BJ (cell line): ENCODE data around the gene ASMTL. TPM values are rescaled to one million over a fixed set of nuclear protein-coding genes. Genes with fewer than 3 reads are reported as not detected.

ENCODE experiments used
- CTCF ChIA-PET: fragments of 350-600 bp; formaldehyde crosslinking; extraction: SDS; loops from one replicate; lab custom pipeline; 2021; ENCODE audit warnings: antibody characterized with exemption, inconsistent platforms; lab: Yijun Ruan, JAX
- POLR2A ChIA-PET: fragments of 300-600 bp; sonication (Branson Sonifier 250); formaldehyde crosslinking; extraction: SDS; loops from one replicate; lab custom pipeline; 2021; ENCODE audit warnings: antibody characterized with exemption; lab: Charles Lee
- DNase-seq: peaks from one replicate; pipeline ENCODE4 v3.0.0-alpha.2; 2011; ENCODE audit warnings: low read depth
- H3K27me3 ChIP-seq: 2 replicates; pipeline ENCODE4 v1.6.0; 2011; ENCODE audit warnings: low read length; ENCODE audit not compliant: control insufficient read depth, insufficient read depth
- H3K36me3 ChIP-seq: 2 replicates; pipeline ENCODE4 v1.5.1; 2011; ENCODE audit warnings: low read length; ENCODE audit not compliant: control insufficient read depth, insufficient read depth
- H3K4me3 ChIP-seq: 2 replicates; pipeline ENCODE4 v1.5.1; 2011; ENCODE audit warnings: low read depth, mild to moderate bottlenecking, control low read depth, low read length
- polyA plus RNA-seq: library from polyadenylated mRNA; depleted of rRNA; stranded (reverse); fragments of >200 nt; gene quantifications from 2 replicates; pipeline ENCODE4 v1.2.3, GENCODE V29; 2011
- TF ChIP-seq, protein P1 (sequence below): IDR thresholded peaks from 2 replicates; pipeline ENCODE4 v1.5.1; 2011; ENCODE audit warnings: low read depth, mild to moderate bottlenecking, control low read depth, inconsistent platforms, low read length, moderate library complexity; ENCODE audit not compliant: insufficient read depth

ASMTL gene
- polyA plus RNA-seq, 1 experiment: 33.7 TPM

DNA sequence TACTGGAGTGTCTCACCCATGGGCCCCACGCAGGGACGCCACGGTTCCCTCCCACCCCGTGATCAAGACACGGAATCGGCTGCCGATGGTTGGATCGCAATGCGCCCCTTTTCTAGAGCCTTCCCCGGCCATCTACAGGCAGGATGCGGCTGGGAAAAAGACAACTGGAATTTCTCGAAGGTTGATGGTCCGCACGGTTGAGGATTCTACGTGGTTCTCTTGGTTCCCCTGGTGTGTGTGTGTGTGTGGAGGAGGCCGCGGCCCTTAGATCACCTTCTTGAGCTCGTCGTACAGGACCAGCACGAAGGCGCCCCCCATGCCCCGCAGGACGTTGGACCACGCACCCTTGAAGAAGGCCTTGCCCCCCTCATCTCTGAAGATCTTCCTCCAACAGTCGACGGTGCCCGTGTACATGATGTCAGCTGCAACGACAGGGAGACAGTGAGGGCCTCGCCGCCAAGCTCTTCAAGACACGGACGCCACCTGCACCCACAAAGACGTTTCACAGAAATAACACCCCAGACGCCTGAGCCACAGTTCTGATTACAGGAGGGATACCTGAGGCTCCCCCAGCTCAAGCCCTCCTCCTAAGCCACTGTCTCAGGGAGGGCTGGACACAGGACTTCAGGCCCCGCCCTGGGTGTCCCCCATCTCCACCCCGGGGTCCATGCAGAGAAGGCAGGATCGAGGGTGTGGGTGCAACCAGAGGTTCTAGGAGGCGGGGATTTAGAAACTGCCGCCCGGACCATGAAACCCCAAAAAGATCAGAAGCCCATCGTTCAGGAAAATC, 66.2 kb downstream of the ASMTL start:
- ChIA-PET POLR2A (no interaction called here), CTCF (no interaction called here)
- peaks cover 43% of the 10 kb centered on the region for H3K36me3 ChIP-seq
- H3K27me3 ChIP-seq: no peaks in the 10 kb centered on the region
- TF ChIP-seq, protein P1, sequence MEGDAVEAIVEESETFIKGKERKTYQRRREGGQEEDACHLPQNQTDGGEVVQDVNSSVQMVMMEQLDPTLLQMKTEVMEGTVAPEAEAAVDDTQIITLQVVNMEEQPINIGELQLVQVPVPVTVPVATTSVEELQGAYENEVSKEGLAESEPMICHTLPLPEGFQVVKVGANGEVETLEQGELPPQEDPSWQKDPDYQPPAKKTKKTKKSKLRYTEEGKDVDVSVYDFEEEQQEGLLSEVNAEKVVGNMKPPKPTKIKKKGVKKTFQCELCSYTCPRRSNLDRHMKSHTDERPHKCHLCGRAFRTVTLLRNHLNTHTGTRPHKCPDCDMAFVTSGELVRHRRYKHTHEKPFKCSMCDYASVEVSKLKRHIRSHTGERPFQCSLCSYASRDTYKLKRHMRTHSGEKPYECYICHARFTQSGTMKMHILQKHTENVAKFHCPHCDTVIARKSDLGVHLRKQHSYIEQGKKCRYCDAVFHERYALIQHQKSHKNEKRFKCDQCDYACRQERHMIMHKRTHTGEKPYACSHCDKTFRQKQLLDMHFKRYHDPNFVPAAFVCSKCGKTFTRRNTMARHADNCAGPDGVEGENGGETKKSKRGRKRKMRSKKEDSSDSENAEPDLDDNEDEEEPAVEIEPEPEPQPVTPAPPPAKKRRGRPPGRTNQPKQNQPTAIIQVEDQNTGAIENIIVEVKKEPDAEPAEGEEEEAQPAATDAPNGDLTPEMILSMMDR: no peak
- H3K4me3 ChIP-seq: no peak overlapping the region
- no peak for DNase-seq

DNA sequence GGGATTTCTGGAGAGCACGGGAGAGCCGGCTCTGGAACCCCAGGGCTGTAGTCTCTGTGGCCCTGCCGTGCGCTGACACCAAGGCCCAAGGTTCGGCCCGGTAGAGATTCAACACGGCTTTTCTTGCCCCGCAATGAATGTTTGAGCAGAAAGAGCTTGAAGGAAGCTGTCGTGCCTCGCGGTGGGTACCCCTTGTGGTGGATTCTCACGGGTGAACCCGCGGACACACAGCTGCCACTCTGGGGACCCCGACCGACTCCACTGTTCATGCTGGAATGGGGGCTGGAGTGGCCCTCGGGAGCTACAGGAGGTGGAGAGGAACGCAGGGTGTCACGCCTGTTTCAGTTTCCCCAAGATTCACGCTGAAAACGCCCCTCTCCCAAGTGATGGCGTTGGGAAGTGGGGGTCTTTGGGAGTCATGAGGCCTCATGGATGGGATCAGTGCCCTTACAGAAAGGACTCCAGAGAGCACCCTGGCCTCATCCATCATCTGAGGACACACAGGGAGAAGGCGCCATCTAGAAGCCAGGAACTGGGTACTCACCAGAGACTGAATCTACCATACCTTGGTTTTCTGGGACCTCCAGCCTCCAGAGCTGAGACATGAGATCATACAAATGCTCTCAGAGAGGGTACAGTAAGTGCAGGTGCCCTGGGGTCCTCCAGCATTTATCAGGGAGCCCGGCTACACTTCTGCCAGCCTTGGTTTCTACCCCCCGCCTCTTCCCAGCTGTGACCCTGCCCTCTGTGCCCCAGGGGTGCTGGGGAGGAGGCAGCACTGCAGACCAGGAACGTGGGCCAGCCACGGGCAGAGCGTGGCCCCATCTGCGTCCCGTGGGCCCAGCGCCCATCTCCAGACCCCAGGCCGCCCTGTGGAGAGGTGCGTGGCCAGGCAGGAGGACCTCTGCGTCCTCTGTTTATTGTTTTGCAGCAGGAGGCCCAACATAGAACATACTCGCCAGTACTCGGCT, 67.2 kb downstream of the ASMTL start:
- H3K36me3 ChIP-seq: peaks cover 43% of the 10 kb centered on the region
- POLR2A ChIA-PET: no interaction called here
- no peak for DNase-seq
- TF ChIP-seq, protein P1: no peak
- H3K27me3 ChIP-seq: no peaks in the 10 kb centered on the region
- CTCF ChIA-PET: no interaction called here
- H3K4me3 ChIP-seq: no peak overlapping the region

DNA sequence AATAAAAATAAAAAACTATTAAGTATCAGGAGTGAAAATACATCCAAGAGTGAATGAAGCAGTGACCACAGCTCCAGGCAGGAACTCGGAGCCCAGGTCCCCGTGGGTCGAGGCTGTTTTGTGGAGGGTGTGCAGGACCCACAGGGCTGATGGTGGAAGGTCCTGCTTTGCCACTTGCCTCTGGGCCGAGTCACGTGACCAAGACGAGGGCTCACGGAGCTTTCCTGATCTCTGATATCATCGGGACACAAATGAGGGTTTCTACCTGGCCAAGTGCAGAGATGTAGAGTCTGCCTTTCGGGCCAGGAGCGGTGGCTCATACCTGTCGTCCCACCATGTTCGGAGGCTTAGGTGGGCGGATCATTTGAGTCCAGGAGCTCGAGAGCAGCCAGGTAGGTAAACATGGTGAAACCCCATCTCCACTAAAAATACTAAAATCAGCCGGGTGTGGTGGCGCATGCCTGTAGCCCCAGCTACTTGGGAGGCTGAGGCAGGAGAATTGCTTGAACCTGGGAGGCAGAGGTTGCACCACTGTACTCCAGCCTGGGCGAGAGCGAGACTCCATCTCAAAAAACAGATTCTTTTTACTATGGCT, 68.0 kb downstream of the ASMTL start:
- H3K36me3 ChIP-seq: peaks cover 39% of the 10 kb centered on the region
- CTCF ChIA-PET: no interaction called here
- no peak for DNase-seq

DNA sequence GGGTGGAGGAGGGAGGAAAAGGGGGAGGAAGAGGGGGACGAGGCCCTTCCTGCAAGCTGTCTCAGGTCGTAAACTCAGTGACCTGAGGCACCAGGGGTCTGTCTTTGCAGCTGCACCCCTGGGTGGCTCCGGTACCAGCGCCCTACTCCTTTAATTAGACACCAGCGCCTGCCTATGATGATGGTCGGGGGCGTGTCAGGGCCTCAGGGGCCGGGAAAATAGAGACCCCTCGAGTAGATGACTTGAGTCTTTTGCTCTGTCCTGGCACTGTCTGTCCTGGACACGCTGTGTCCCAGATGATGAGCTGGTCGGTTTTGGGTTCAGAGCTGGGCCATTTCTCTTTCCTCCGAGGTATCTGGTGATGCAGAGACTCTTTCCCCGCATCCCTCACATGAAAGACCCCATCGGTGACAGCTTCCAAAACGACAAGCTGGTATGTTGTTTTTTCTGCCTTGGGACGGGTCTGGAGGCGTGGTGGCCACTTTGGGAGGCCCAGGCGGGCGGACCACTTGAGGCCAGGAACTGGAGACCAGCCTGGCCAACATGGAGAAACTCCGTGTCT, 72.0 kb downstream of the ASMTL start:
- no peak for DNase-seq
- peaks cover 8% of the 10 kb centered on the region for H3K36me3 ChIP-seq
- ChIA-PET POLR2A (no interaction called here), CTCF (no interaction called here)
- no peak overlapping the region for H3K4me3 ChIP-seq
- H3K27me3 ChIP-seq: no peaks in the 10 kb centered on the region
- TF ChIP-seq, protein P1: no peak

More for the DNA sequence above, 68.0 kb downstream of the ASMTL start:
- H3K4me3 ChIP-seq: no peak overlapping the region
- H3K27me3 ChIP-seq: no peaks in the 10 kb centered on the region
- POLR2A ChIA-PET: no interaction called here
- TF ChIP-seq, protein P1: no peak
